Stimulated activated CD4-positive, alpha-beta T cell treated with anti-CD3 and anti-CD28 coated beads, Interleukin-4, amount 100 ng/mL, for 24 hours (primary cell): ENCODE results near the gene PMM2.

Experiments
- DNase-seq: peaks from one replicate; pipeline ENCODE4 v3.0.0-alpha.2; 2020

Gene PMM2

DNA sequence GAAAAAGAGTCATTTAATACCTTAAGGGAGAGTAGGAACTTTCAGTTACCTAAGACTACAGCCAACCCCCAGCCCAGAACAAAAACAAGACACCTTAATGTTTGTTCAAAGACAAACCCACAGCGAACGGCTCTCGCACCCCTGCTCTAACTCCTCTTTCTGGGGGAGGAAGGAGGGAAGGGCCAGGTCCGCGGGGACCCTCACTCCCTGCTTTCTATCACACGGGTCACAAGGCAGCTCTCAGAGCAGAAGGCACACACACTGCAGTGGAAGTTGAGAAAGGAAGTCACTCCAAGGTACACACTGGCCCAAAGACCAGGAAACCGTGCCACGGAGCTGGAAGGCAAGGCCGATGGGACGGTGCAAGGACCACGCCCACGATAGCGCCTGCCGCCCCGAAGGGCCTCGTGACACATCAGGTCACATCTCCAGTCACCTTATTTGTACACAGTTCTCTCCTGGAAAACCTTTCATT is 94.5 kb downstream of the PMM2 start:
- peak; percentile 13 for DNase-seq

GRCh38 chr16:8893426-8893825 is 95.8 kb downstream of the PMM2 start:
- DNase-seq, result no peak

GRCh38 chr16:8893976-8894690 is 96.5 kb downstream of the PMM2 start:
- DNase-seq, result no peak

GRCh38 chr16:8894736-8895334 is 97.2 kb downstream of the PMM2 start:
- DNase-seq, result no peak

DNA sequence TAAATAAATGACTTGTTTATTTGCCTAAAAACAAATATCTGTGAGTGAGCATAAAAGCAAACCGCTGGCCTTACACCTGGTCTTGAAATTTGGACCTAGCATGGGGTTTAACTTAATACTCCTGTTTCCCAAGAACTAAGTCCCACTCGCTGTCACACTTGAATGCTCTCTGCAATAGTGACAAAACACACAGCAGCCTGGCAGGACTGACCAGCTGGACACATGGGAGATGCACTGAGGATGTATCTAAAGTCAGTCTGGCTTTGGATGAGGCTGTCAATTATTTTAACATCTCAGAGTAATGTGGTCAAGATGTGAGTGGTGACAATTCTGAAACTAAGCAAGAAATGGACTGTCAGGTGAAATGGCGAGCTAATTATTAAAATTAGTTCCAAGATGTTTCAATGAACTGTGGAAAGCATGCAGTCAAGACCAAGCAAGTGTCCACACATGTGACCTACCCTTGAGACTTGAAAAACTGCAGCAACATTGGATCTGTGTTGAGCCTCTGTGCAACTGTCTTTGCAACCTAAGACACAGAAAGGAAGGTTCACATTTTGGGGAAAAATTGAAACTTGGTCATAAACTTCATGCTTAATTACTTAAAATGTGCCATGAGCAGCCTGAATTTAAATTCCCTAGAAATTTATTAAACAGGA is 101.2 kb downstream of the PMM2 start:
- DNase-seq, result no peak
